Epidermal melanocyte (primary cell): ENCODE data around the gene RANBP17.

Source experiments
- DNase-seq: peaks from one replicate; pipeline ENCODE4 v3.0.0; 2011; ENCODE audit warnings: low spot score; ENCODE audit not compliant: insufficient read length

Gene RANBP17

DNA sequence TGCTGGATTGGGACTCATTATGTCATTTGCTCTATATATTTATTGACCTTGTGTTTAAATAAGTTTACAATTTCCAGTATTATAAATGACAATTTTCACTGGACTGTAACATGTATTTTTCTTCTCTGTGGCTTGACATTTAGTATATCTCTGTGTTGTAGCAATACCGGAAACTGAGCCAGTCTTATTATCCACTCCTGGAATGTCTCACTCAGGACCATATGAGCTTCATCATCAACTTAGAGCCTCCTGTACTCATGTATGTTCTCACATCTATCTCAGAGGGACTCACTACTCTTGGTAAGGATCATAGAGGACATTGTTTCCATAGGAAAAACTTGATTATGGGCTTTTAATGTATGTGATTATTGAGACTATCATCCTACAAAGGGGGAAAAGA, 380.7 kb downstream of the RANBP17 start:
- DNase-seq = no peak

DNA sequence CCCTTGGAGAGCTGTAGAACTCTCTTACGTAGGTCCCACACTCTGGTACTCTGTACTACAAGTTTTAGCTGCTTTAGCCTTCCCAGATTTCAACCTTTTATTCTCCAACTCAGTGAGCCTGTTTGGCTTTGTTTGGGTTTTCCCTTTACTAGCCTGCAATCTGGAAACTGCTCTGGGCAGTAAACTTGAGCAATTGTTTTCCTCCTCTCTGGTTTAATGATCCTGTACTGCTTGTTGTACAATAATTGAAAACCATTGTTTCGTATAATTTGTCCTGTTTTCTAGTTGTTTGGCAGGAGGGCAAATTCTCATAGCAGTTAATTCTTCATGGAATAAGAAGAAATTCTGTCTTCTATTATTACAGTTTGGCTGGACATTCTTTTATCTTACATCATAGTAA, 384.4 kb downstream of the RANBP17 start:
- DNase-seq = no peak

DNA sequence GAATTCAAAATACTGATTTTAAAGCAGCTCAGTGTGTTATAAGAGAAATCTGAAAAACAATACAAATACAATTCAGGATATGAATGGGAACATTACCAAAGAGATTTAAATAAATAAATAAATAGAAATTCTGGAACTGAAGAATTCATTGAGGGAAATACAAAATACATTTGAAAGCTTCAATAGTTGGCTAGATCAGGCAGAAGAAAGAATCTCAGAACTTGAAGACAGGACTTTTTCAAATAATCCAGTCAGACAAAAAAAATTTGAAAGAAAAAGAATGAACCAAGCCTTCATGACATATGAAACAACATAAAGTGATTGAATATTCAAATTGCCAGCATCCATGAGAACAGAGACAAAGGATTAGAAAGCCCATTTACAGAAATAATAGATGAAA, 387.6 kb downstream of the RANBP17 start:
- no peak for DNase-seq

DNA sequence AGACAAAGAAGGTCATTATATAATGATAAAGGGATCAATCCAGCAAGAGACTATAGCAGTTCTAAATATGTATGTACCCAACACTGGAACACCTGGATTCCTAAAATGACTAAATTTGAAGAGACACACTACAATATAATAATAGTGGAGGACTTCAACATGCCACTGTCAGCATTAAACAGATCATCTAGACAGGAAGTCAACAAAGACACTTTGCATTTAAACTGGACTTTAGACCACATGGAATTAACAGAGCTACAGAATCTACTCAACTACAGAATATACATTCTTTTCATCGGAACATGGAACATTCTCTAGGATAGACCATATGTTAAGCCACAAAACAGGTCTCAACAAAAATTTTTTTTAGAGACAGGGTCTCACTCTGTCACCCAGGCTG, 388.9 kb downstream of the RANBP17 start:
- no peak for DNase-seq

DNA sequence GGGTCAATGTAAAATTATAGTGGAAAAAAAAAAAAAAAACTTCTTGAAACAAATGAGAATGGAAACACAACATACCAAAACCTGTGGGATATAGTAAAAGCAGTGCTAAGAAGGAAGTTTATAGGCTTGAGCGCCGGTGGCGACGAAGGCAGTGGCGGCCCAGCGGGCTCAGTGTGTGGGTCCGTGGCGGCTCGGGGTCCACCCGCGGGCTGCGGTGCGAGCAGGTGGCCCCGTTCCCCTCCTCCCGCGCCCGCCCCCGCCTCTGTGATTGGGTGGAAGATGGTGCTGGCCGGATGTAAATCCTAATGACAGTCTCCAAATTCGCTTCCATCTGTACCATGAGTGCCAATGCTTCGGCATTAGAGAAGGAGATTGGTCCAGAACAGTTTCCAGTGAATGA, 389.7 kb downstream of the RANBP17 start:
- DNase-seq = no peak

DNA sequence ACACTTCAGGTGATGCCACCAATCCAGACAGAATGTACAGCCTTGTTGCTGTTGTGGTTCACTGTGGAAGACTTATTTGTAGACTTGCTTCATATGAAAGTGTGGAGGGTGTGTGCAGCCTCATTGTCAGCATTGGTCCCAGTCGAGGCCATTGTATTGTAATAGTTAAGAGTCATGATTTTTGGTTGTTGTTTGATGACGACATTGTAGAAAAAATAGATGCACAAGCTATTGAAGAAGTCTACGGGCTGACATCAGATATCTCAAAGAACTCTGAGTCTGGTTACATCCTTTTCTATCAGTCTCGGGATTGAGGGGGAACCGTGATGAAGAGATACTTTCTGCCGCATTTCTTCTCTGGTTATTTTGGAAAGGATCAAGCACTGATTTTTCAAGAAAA, 390.9 kb downstream of the RANBP17 start:
- no peak for DNase-seq

DNA sequence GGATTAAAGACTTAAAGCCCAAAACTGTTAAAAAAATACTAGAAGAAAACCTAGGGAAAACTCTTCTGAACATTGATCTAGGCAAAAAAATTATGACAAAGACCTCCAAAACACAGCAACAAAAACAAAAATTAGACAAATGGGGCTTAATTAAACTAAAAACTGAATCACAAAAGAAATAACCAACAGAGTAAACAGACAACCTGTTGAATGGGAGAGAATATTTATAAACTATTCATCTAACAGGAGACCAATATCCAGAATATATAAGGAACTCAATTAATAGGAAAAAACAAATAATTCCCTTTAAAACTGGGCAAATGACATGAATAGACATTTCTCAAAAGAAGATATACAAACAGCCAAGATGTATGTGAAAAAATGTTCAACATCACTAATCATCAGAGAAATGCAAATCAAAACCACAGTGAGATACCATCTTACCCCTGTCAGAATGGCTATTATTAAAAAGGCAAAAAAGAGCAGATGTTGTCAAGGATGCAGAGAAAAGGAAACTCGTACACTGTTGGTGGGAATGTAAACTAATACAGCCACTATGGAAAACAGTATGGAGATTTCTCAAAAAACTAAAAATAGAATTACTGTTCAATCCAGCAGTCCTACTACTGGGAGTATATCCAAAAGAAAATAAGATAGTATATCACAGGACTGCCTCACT, 397.1 kb downstream of the RANBP17 start:
- no peak for DNase-seq

DNA sequence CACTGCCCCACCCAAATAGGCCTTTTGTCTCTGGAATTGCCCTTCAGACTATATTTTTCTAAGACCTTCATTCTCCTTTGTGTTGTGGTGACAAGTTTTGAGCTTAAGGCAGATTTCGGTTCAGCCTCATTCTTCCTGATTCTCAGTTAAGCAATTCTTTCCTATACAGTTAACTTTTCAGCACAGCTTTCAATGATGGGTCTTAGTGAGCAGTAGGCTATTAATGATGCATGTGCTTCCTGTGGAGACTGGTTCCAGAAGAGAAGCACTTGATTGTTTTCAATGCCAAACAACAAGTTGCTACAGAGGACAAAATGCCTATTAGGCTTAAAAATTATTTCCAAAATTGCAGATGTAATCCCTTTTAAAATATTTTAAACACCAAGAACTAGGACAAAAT, 399.5 kb downstream of the RANBP17 start:
- no peak for DNase-seq

DNA sequence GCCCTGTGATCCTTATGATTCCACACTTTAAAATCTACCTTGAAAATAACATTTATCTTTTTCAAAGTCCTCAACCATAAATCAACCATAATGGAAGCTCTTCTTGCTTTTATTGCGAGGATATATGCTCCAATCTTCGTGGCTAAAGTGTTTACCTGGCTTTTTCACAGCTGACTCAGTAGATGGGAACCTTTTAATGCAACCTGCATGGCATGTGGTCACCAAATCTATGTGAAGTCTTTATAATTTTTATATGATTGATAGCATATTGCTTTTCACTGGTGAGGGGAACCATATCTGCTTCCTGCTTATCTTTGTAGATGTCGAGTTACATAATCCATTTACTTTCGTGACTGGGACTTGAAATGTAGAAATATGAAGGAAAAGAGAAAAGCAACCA, 400.1 kb downstream of the RANBP17 start:
- DNase-seq = no peak

DNA sequence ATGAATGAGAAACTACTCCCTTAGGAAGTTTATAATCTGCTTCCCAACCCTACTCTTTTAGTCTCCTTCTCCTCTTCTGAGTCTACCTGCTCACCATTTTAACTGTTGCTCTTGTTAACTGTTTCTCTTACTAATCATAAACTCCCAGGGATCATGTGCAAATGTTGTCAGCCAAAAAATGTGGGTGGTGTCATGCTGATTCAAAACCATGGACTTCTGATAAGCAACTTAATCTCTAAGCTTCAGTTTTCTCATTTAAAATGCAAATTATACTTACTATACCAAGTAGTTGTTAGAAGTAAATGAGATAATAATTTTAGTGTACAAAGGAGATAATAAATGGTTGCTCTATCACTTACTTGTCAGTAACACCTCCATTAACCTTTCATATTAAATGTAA, 401.4 kb downstream of the RANBP17 start:
- no peak for DNase-seq

DNA sequence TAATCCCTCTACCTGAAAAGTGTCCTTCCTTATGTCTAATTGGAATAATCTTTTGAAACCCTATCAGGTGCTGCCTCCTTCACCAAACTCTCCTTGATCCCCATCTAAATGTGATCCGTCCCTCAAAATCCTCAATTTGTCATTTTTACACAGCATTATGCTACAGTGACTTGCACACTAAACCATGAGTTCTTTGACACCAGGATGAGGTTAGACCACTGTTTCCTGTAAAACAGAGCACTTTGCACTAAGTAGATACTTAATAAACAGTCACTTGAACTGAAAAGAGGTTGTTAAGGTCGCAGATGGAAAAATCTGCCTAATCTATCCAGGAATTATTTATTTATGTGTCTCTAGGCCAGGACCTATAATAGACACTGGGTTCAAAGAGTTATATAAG, 403.0 kb downstream of the RANBP17 start:
- DNase-seq = no peak

DNA sequence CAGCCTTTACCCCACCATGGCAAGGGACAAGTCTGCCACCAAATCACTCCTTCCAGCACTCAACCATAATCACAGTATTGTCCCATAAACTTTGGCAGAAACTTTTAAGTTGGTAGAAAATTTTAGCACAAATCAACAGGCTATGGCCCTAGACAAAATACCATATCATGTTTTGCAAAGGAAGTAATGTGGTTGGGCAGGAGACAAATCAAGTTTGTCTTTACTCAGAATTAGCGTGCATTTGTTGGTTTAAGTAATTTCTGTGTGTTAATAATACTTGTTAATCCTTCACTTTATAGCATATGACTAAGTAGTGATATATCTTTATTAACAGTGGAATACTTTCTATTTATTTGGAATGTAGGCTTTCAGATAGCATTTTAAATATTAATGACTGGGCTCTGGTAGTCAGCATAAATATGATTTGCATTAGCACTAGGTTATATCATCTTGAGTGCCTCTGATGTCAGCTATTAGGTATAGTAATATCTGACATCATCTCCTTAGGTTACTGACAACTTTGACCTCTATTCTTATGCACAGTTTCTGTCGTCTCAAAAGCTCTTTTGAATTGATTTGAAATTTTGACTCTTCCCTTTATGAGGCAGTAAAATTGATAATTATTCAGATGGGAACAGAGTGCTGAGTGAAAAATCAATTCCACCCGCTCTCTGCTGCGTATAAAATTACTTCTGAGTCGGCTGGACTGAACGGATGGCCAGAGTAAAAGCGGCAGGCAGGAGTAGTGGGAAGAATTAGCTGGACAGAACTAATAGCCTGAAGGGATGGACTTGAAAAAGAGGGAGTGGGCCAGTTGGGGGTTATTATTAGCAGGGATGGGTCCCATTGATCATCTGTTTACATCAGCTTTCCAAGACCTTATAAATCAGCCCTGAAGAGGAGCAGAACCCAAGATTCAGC, 407.1 kb downstream of the RANBP17 start:
- DNase-seq = no peak

DNA sequence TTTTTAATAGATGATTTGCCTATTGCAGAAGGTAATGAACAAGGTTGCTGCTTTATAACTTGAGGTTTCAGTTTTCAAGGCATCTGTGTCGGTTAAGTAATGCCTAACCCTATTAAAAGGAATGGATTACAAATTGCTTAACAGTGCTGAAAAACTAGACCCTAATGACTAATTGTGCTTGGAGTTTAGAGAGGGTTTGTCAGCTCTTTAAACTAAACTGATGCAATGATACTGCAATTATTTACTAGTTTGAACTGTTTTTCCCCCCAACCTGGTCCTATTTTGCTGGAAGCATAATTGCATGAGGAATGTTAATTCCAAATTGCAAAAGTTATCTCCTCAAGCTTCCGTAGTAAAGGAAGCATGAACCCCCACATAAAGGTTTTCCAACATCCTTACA, 407.9 kb downstream of the RANBP17 start:
- no peak for DNase-seq

DNA sequence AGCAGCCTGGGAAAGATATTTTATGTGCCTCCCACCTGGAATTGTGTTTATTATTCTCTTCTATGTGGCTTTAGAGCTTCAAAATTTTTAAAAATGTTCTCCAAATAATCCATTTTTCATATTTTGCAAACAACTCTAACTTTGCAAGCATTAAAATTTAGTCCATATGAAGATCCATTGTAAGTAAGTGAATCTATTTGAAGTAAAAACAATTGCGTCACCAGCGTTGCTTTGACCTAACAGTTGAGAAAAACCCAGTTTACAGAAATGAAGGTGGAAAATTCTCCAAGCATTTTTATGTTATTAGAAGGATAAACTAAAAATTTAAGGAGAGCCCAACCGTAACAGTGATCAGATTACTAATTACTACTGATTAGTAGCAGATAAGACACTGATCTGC, 408.3 kb downstream of the RANBP17 start:
- DNase-seq = no peak

DNA sequence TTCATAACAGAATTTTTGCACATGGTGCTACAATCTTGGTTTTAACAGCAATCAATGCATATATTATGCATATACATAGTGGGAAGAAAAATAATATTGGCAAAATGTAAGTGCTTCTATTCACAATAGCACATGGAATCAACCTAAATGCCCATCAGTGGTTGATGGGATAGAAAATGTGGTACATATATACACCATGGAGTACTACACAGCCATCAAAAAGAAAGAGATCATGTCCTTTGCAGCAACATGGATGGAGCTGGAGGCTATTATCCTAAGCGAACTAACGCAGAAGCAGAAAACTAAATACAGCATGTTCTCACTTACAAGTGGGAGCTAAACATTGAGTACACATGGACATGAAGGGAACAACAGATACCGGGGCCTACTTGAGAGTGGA, 410.0 kb downstream of the RANBP17 start:
- no peak for DNase-seq

DNA sequence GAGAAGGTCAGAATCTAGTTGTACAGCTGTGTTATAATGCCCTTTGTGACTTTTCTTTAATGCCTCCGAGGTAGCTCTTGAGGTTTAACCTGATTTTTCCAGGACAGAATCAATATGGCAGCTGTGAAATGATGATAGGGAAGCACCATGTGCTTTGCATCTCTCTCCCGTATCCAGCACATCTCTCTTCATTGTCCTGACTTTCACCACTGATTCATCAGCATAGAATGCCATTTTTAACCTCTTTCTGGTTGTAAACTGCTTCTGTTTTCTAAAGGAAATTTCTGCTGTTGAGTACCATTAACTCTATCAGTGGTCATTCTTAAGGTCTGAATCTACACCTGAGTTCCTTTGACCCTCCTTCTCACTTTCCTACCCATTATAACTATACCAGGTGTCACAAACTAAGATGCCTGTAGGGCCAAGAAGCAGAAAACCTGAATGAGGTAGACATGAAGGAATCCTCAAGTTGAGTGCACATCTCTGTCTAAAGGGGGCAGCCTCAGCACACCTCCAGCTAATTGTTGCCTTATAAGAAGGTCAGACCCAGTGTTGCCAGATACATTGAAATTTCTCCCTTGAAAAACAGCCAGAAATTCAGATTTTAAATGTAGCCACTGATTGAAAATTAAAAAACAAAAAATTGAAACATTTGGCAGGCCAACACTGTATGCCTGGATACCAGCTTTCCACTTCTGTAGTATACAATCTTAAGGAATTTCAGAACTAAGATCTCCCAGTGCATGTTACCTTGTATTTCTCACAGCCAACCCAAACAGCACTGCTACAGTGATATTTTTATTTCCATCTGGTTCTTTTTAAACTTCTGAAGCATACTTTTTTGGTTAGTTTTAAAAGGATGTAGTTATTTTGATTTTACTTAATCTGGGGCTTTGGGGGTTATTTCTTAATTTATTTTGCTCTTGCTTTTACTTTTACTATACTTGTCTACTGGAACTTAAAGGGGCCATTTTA, 411.5 kb downstream of the RANBP17 start:
- no peak for DNase-seq

DNA sequence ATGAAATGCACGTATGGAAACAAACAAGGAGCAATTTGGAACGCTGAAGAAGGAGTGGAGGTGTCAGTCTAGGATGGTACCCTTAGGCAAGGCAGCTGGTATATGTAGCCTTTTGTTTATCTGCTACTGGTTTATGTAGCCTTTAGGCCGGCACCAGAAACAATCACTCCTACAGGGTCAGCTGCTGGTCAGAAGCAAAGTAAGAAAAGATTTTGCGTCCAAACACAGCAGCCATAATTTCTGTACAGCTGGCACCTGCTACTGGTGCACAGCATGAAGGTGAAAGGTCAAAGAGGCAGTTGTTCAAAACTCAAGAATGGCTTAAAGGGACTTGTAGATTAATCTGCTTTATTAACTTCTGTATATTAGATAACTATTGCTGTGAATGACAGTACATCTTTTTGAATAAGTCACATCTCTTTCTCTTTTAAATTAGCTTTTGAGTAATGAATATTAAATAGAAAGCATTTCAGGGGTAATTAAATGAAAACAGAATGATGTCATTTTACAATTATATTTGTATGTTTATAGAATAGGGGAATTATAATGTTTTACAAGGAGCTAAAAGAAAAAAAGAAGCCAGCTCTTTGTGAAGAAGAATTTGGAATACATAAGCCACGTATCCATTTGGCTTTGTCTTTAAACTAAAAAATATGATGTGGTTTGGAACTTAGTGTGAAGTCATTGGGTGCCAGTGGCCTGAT, 414.2 kb downstream of the RANBP17 start:
- DNase-seq = no peak

DNA sequence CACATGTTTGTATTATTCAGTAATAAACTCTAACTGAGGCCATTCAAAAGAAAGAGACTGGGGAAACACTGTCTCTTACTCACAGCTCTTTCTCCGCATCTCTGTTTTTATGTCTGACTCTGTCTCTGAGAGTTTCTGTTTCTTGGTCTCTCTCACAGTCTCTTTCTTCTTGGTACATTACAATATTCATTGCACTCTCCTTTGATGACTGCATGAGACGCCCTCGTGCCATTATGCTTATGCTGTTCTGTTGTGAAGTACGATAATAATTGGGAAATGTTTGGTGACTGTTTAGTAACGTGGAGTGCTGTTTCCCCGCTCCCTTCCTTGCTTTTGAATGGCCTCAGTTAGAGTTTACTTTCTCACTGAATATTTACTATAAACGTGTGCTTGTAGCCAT, 421.9 kb downstream of the RANBP17 start:
- DNase-seq = no peak

DNA sequence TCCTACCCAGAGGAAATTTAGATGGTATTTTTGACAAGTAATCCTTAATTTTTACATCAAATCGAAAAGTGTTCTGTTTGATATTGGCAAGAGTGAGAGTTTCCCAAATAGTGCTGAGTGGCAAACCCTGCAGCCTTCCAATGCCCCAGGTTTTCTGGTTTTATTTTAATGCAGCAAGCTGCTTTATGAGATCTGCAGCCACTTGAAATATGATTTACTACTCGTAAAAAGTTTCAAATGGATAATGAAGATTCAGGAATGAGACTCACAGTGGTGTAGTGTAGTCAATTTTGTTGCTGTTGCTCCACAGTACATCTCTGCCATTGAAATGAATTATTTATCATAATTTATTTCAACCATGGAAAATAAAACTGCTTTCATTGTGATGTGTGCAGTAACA, 423.6 kb downstream of the RANBP17 start:
- DNase-seq = no peak

DNA sequence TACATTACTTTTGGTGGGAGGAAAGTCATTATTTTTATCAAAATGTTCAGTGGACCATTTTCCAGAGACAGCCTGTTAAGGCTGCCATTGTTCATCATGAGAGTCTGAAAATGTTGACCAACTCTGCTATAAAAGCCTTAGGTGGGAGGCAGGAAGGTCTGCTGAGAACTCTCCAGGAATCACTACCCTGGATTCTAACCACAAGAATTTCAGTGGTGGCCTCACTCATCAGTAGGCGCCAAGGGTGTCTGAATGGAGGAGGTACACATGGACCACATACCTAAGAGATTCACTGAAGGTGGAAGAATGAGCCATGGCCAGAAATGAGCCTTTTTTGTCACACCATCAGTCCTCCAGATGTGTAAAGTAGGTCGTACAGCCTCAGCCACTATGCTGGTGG, 426.2 kb downstream of the RANBP17 start:
- no peak for DNase-seq

DNA sequence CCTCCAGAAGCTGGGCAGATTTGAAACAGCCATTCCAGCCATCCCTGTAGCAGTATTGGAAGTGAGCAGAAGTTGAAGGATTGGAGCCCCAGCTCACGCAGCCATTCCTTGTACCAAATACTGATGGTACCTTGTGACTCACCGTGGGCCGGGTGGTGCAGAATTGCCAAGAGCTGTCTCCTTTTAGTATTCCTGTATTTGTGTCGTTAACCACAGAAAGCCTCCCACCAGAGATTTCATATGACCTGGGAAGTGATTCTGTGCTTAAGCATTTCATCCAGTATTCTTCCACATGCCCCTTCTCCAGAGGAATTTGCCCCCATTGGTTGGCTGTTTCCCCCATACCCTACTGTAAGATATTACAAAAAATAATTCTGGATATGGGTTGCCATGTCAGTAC, 429.6 kb downstream of the RANBP17 start:
- no peak for DNase-seq
